Left forelimb (tissue), 1 donor: ENCODE data around the gene SEPTIN7.

Source experiments
- DNase-seq: peaks from one replicate; pipeline ENCODE4 v3.0.0-alpha.2; 2018; ENCODE audit warnings: low spot score

SEPTIN7 gene

GRCh38 chr7:35787925-35788324, 12.9 kb upstream of the SEPTIN7 start:
- no peak for DNase-seq

GRCh38 chr7:35792472-35792871, 8.4 kb upstream of the SEPTIN7 start:
- DNase-seq = no peak

GRCh38 chr7:35792873-35793489, 7.9 kb upstream of the SEPTIN7 start:
- DNase-seq = no peak

GRCh38 chr7:35797311-35797710, 3.5 kb upstream of the SEPTIN7 start:
- DNase-seq = no peak

GRCh38 chr7:35799846-35800717, 775 bp upstream of the SEPTIN7 start:
- DNase-seq = no peak

GRCh38 chr7:35801392-35802101, 690 bp downstream of the SEPTIN7 start:
- peak; percentile 84 for DNase-seq

GRCh38 chr7:35802102-35802466, 1.2 kb downstream of the SEPTIN7 start:
- DNase-seq = no peak

GRCh38 chr7:35802649-35803048, 1.8 kb downstream of the SEPTIN7 start:
- no peak for DNase-seq

GRCh38 chr7:35804231-35804970, 3.5 kb downstream of the SEPTIN7 start:
- no peak for DNase-seq

- DNase-seq = no peak
Measured at GRCh38 chr7:35805876-35806275, 5.0 kb downstream of the SEPTIN7 start.

- no peak for DNase-seq
Measured at GRCh38 chr7:35816514-35816913, 15.7 kb downstream of the SEPTIN7 start.

GRCh38 chr7:35817181-35817580, 16.3 kb downstream of the SEPTIN7 start:
- no peak for DNase-seq

GRCh38 chr7:35817930-35818329, 17.1 kb downstream of the SEPTIN7 start:
- no peak for DNase-seq

- DNase-seq = no peak
Measured at GRCh38 chr7:35818513-35818912, 17.7 kb downstream of the SEPTIN7 start.

- DNase-seq = no peak
Measured at GRCh38 chr7:35819310-35819709, 18.5 kb downstream of the SEPTIN7 start.

GRCh38 chr7:35819954-35820703, 19.3 kb downstream of the SEPTIN7 start:
- DNase-seq = no peak

GRCh38 chr7:35820858-35821257, 20.0 kb downstream of the SEPTIN7 start:
- DNase-seq = no peak

- no peak for DNase-seq
Measured at GRCh38 chr7:35823440-35823839, 22.6 kb downstream of the SEPTIN7 start.

GRCh38 chr7:35825974-35826373, 25.1 kb downstream of the SEPTIN7 start:
- DNase-seq = no peak

- no peak for DNase-seq
Measured at GRCh38 chr7:35826751-35827150, 25.9 kb downstream of the SEPTIN7 start.

- no peak for DNase-seq
Measured at GRCh38 chr7:35828817-35829216, 28.0 kb downstream of the SEPTIN7 start.

- DNase-seq = no peak
Measured at GRCh38 chr7:35831208-35831607, 30.4 kb downstream of the SEPTIN7 start.
